ENCODE data around the gene CYP2J2. TPM values are rescaled to one million over a fixed set of nuclear protein-coding genes. Genes with fewer than 3 reads are reported as not detected.

The CYP2J2 gene
- total and polyA plus RNA-seq, 2 donors (not counting 3 experiments of a cell fraction or from before 2014, with no cell fraction given) = 0.06 to 0.27 TPM

GRCh38 chr1:59972216-59972927 lies 45.8 kb upstream of the CYP2J2 start:
- DNase-seq (ENCODE audit: low read depth, low spot score) = no peak
- POLR2A ChIA-PET = no interaction called here
- dilution Hi-C loops (cut with MboI; ENCODE audit: extremely low pct_ligation_motif_present, low sequenced_read_pairs) = no loop called here
- CTCF ChIA-PET = interaction anchor here (1.2 to 2.9 kb wide), 8 partner anchors 10 to 1880 kb away, joined by 3 to 64 read pairs (median 8); no protein-coding TSS in a partner anchor
- TF ChIP-seq GATA2 (IDR thresholded peaks at IDR 0.05; ENCODE audit: insufficient read depth, insufficient read length, low read depth, low read length) = no peak
- no peak for TF ChIP-seq EZH2 (IDR thresholded peaks at IDR 0.05; ENCODE audit: borderline replicate concordance, low read depth, low read length, severe bottlenecking)
- TF ChIP-seq FOS (IDR thresholded peaks at IDR 0.05; ENCODE audit: borderline replicate concordance, insufficient read depth, low read length) = no peak
- TF ChIP-seq POLR2A (IDR thresholded peaks at IDR 0.05; ENCODE audit: low read depth, low read length) = no peak
- TF ChIP-seq CTCF (IDR thresholded peaks at IDR 0.05; ENCODE audit: extremely low read depth in 1 of 2, insufficient read depth in 1 of 2, low read depth in 1 of 2, low read length in 2 of 2) = no peak
- TF ChIP-seq, protein P1, sequence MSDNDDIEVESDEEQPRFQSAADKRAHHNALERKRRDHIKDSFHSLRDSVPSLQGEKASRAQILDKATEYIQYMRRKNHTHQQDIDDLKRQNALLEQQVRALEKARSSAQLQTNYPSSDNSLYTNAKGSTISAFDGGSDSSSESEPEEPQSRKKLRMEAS (IDR thresholded peaks at IDR 0.05; ENCODE audit: insufficient read depth, insufficient read length) = no peak
- no peak for TF ChIP-seq JUN (IDR thresholded peaks at IDR 0.05; ENCODE audit: borderline replicate concordance, insufficient read depth, insufficient read length, low read depth)
- no peak for TF ChIP-seq MYC (IDR thresholded peaks at IDR 0.05; ENCODE audit: low read depth, low read length)
- TF ChIP-seq POLR2AphosphoS5 (IDR thresholded peaks at IDR 0.05; ENCODE audit: insufficient read depth, low read depth, low read length) = no peak
- intact Hi-C loops (cut with micrococcal nuclease) = loop anchor here (10.0 kb wide), 3 partner anchors 1362 to 1612 kb away; no protein-coding TSS in a partner anchor
- Histone ChIP-seq H3K27ac (ENCODE audit: insufficient read depth, low read depth, low read length) (no peak overlapping the region), H4K20me1 (replicated peaks; ENCODE audit: control insufficient read depth, extremely low read depth, insufficient read depth, low read length) (no peaks in the 10 kb centered on the region), H3K4me3 (replicated peaks in 1 of 3; ENCODE audit: insufficient read depth in 1 of 3, low read depth in 1 of 3, low read length in 3 of 3) (no peak overlapping the region), H3K27me3 (ENCODE audit: control insufficient read depth in 2 of 2, insufficient read depth in 2 of 2, low read length in 2 of 2) (peaks cover 0 to 11% of the 10 kb centered on the region in 2 experiments), H3K9me3 (replicated peaks; ENCODE audit: control insufficient read depth, insufficient read depth, low read length) (no peaks in the 10 kb centered on the region), H3K4me2 (ENCODE audit: insufficient read depth, low read length) (no peak overlapping the region), H2AFZ (ENCODE audit: low read depth, low read length) (no peak overlapping the region), H3K4me1 (ENCODE audit: control insufficient read depth, extremely low read depth, insufficient read depth, low read length) (peaks cover 2% of the 10 kb centered on the region), H3K79me2 (ENCODE audit: control insufficient read depth, insufficient read depth, low read length) (no peaks in the 10 kb centered on the region), H3K9me1 (replicated peaks; ENCODE audit: control insufficient read depth, extremely low read depth, insufficient read depth, low read length) (no peaks in the 10 kb centered on the region), H3K9ac (replicated peaks; ENCODE audit: extremely low read depth, insufficient read depth, low read length) (no peak overlapping the region), H3K36me3 (ENCODE audit: control insufficient read depth in 2 of 2, extremely low read depth in 1 of 2, insufficient read depth in 2 of 2, low read length in 2 of 2) (no peaks in the 10 kb centered on the region)
- no peak for FAIRE-seq
- no TSS peak for BruUV-seq (replicated peaks)

All from endothelial cell of umbilical vein (primary cell).